Prostate gland (tissue), 2 donors: ENCODE measurements around the gene PFDN1. TPM values are rescaled to one million over a fixed set of nuclear protein-coding genes. Genes with fewer than 3 reads are reported as not detected.

Source experiments
- DNase-seq: peaks from one replicate; pipeline ENCODE4 v3.0.0-alpha.2; 2019; ENCODE audit warnings: low spot score
- H3K27ac ChIP-seq, 2 donors: fragments of 200-600 bp; sonication (generic); 2 replicates each; pipeline ENCODE4 v1.5.1; 2017 to 2019
- H3K27me3 ChIP-seq: fragments of 200-600 bp; sonication (generic); replicated peaks from 2 replicates; pipeline ENCODE4 v1.5.1; 2019; ENCODE audit not compliant: insufficient read depth
- H3K36me3 ChIP-seq, 2 donors: fragments of 200-600 bp; sonication (generic); 1 replicate in 1 of 2; 2 replicates in 1 of 2; pipeline versions ENCODE4 v1.5.1 to v1.8.1; 2017 to 2019
- H3K4me1 ChIP-seq: fragments of 200-600 bp; sonication (generic); replicated peaks from 2 replicates; pipeline ENCODE4 v1.5.1; 2019
- H3K4me3 ChIP-seq, 2 donors: fragments of 200-600 bp; sonication (generic); 2 replicates each; pipeline ENCODE4 v1.5.1; 2017 to 2019
- H3K9me3 ChIP-seq: fragments of 200-600 bp; sonication (generic); 2 replicates; pipeline ENCODE4 v1.5.1; 2017
- CTCF ChIP-seq, 4 experiments: fragments of 200-600 bp in 2 of 4; fragments of 450-650 bp in 2 of 4; sonication (generic) in 2 of 4; IDR thresholded peaks; 1 replicate in 3 of 4; 2 replicates in 1 of 4; pipeline ENCODE4 v1.5.1; 2016 to 2019; ENCODE audit warnings: antibody characterized with exemption in 4 of 4, mild to moderate bottlenecking in 2 of 4, moderate library complexity in 2 of 4
- POLR2A ChIP-seq: fragments of 450-650 bp; IDR thresholded peaks from one replicate; pipeline ENCODE4 v1.6.1; 2016; ENCODE audit warnings: antibody characterized with exemption, mild to moderate bottlenecking
- POLR2AphosphoS5 ChIP-seq: sonication (generic); formaldehyde crosslinking; IDR thresholded peaks from one replicate; pipeline ENCODE4 v1.6.1; 2017; ENCODE audit warnings: antibody characterized with exemption
- WGBS: methylation state at CpG from one replicate; pipeline ENCODE4 v1.1.5; 2018; 5-methylcytosine and 5-hydroxymethylcytosine counted together
- intact Hi-C: fragments of 100-400 bp; cut with DNase I; formaldehyde crosslinking; loops from one replicate; pipeline ENCODE4 v1.14.2; 2022
- total RNA-seq, 2 donors: library from RNA; depleted of rRNA; stranded (reverse); fragments of >200 nt; gene quantifications; one replicate each; pipeline ENCODE4 v1.1.0, GENCODE V29; 2016

Gene PFDN1
- total RNA-seq, 2 donors from 2014 or later: 88.0 to 145 TPM

GRCh38 chr5:140244525-140245025, 58.3 kb downstream of the PFDN1 start:
- WGBS: 12% methylated on average over 14 of the region's 14 CpGs
- H3K4me3 ChIP-seq: no peak overlapping the region
- H3K9me3 ChIP-seq: no peaks in the 10 kb centered on the region
- no peak overlapping the region for H3K27ac ChIP-seq
- H3K27me3 ChIP-seq: no peaks in the 10 kb centered on the region
- peaks cover 4% of the 10 kb centered on the region for H3K4me1 ChIP-seq
- DNase-seq: peak; percentile 90
- intact Hi-C loops: loop anchor here (2.0 kb wide), 1 partner anchor 112 kb away; no protein-coding TSS in a partner anchor
- no peaks in the 10 kb centered on the region for H3K36me3 ChIP-seq
- TF ChIP-seq POLR2A (no peak), CTCF (IDR thresholded peaks at IDR 0.05) (peak; percentile 71 to 96 (median 94)), POLR2AphosphoS5 (peak; percentile 83)

- no peaks in the 10 kb centered on the region for H3K36me3 ChIP-seq
- TF ChIP-seq CTCF (IDR thresholded peaks at IDR 0.05): no peak
- TF ChIP-seq POLR2AphosphoS5: no peak
- TF ChIP-seq POLR2A: no peak
- H3K4me1 ChIP-seq: peaks cover 4% of the 10 kb centered on the region
- no peak overlapping the region for H3K4me3 ChIP-seq
- H3K9me3 ChIP-seq: no peaks in the 10 kb centered on the region
- intact Hi-C loops: loop anchor here (2.0 kb wide), 2 partner anchors 103 to 113 kb away; partner anchors contain the start of gene HBEGF
- no peak for DNase-seq
- WGBS: 67% methylated on average over 4 of the region's 4 CpGs
- H3K27me3 ChIP-seq: no peaks in the 10 kb centered on the region
- no peak overlapping the region for H3K27ac ChIP-seq
These were observed 59.1 kb downstream of the PFDN1 start for GRCh38 chr5:140243706-140244250.

- peaks cover 4% of the 10 kb centered on the region for H3K4me1 ChIP-seq
- 66% methylated on average over 4 of the region's 4 CpGs for WGBS
These were observed 59.9 kb downstream of the PFDN1 start for GRCh38 chr5:140242890-140243585.

DNA sequence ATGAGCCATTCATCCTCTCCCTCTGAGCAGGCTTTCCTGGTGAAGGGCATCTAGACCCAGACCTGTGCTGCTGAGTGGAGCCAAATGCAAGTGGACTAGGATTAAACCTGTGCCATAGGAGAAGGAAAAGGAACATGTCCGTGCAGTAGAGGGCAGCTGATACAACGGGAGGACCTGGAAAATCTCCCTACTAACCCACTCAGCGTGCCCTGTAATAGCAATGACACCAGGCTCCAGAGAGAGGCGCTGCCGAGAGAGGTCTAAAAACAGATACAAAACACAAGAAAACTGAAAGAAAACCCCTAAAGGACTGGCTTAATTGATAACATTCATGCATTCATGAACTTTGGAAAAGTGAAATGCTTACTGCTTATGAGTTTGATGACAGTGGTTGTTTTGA, 60.8 kb downstream of the PFDN1 start:
- Histone ChIP-seq H3K4me3 (no peak overlapping the region), H3K27me3 (no peaks in the 10 kb centered on the region), H3K36me3 (no peaks in the 10 kb centered on the region), H3K9me3 (no peaks in the 10 kb centered on the region), H3K27ac (peak overlapping the region in 1 of 2 donors; percentile 13), H3K4me1 (peaks cover 4% of the 10 kb centered on the region)
- intact Hi-C loops: loop anchor here (2.0 kb wide), 1 partner anchor 105 kb away; the partner anchor contains the start of gene HBEGF
- no peak for DNase-seq
- whole genome bisulfite sequencing: 83% methylated on average over 5 of the region's 5 CpGs
- TF ChIP-seq CTCF (IDR thresholded peaks at IDR 0.05) (no peak), POLR2A (no peak), POLR2AphosphoS5 (no peak)

More at GRCh38 chr5:140242890-140243585, 59.9 kb downstream of the PFDN1 start:
- TF ChIP-seq CTCF (IDR thresholded peaks at IDR 0.05) (no peak), POLR2AphosphoS5 (no peak), POLR2A (no peak)
- Histone ChIP-seq H3K27me3 (no peaks in the 10 kb centered on the region), H3K4me3 (no peak overlapping the region), H3K27ac (no peak overlapping the region), H3K36me3 (no peaks in the 10 kb centered on the region), H3K9me3 (no peaks in the 10 kb centered on the region)
- DNase-seq: no peak
- intact Hi-C loops: loop anchor here (2.0 kb wide), 1 partner anchor 104 kb away; the partner anchor contains the start of gene HBEGF
